Activated naive CD8-positive, alpha-beta T cell (primary cell): ENCODE measurements around the gene SHOC2.

Source experiments
- H3K27ac Mint-ChIP-seq: one replicate; pipeline ENCODE4 v1.8.0; 2021; ENCODE audit warnings: mixed read lengths
- H3K27me3 Mint-ChIP-seq: one replicate; pipeline ENCODE4 v1.8.0; 2021; ENCODE audit warnings: mixed read lengths
- H3K36me3 Mint-ChIP-seq: one replicate; pipeline ENCODE4 v1.8.0; 2021; ENCODE audit warnings: mixed read lengths
- H3K4me1 Mint-ChIP-seq: one replicate; pipeline ENCODE4 v1.8.0; 2021; ENCODE audit warnings: low read depth, mixed read lengths
- H3K4me3 Mint-ChIP-seq: one replicate; pipeline ENCODE4 v1.8.0; 2021; ENCODE audit warnings: mild to moderate bottlenecking, mixed read lengths
- H3K9me3 Mint-ChIP-seq: one replicate; pipeline ENCODE4 v1.8.0; 2021; ENCODE audit warnings: low read depth, mixed read lengths

Gene SHOC2

DNA sequence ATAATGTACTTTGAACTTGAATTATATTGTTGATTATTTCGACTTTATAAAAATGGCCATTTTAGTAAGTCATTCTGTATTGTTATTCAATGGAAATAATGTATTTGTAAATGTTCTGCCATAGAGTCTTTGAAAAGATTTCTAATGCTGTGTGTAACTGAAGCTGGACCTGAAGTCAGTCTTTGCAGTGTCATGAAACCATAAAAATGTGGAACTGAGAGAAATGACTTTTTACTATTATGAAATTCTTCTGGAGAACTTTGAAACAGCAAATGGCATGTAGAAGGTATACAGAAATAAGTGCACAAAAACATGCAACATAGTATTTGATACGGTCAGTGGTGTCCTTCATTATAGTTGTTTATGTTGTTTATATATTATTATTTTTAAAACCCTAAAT is 97.7 kb downstream of the SHOC2 start:
- Mint-ChIP-seq H3K36me3 (peaks cover 36% of the 10 kb centered on the region), H3K27ac (no peak overlapping the region), H3K27me3 (no peaks in the 10 kb centered on the region), H3K4me3 (no peak overlapping the region), H3K4me1 (peaks cover 2% of the 10 kb centered on the region), H3K9me3 (peaks cover 3% of the 10 kb centered on the region)

GRCh38 chr10:111018021-111018420 is 98.6 kb downstream of the SHOC2 start:
- Mint-ChIP-seq H3K27ac (no peak overlapping the region), H3K4me3 (no peak overlapping the region)

GRCh38 chr10:111023060-111023459 is 103.7 kb downstream of the SHOC2 start:
- no peaks in the 10 kb centered on the region for H3K4me1 Mint-ChIP-seq
- no peak overlapping the region for H3K27ac Mint-ChIP-seq
- no peak overlapping the region for H3K4me3 Mint-ChIP-seq
- H3K9me3 Mint-ChIP-seq = peaks cover 43% of the 10 kb centered on the region
- H3K36me3 Mint-ChIP-seq = peaks cover 47% of the 10 kb centered on the region
- no peaks in the 10 kb centered on the region for H3K27me3 Mint-ChIP-seq

More at GRCh38 chr10:111018021-111018420, 98.6 kb downstream of the SHOC2 start:
- peaks cover 2% of the 10 kb centered on the region for H3K4me1 Mint-ChIP-seq
- no peaks in the 10 kb centered on the region for H3K27me3 Mint-ChIP-seq
- peaks cover 41% of the 10 kb centered on the region for H3K36me3 Mint-ChIP-seq
- peaks cover 8% of the 10 kb centered on the region for H3K9me3 Mint-ChIP-seq

DNA sequence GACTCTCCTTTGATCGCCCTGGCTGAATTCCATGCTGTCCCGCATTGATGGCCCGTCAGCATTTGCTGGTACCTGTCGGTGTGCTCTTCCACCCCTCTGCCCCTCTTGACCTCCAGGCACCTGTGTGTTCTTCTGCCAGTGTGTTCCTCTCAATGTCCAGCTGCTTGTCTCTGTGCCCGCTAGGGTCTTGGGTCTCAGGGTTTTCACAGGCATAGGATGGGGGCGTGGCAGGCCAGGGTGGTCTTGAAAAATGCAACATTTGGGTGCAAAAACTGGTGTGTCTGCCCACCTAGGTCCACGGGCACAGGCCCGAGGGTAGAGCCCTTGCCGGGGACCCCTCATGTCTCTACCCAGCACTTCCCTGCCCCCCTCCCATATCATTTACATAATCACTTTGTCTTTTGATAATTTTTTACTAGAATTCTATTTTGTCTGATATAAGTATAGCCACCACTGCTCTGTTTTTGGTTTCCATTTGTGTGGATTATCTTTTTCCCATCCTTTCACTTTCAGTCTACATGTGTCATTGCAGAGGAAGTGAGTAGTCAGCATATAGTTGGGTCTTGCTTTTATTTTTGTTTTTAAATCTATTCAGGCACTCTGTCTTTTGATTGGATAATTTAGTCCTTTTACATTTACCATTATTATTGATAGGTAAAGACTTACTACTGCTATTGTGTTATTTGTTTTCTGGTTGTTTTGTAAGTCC is 110.8 kb downstream of the SHOC2 start:
- peaks cover 48% of the 10 kb centered on the region for H3K9me3 Mint-ChIP-seq
- H3K27ac Mint-ChIP-seq = no peak overlapping the region
- peaks cover 30% of the 10 kb centered on the region for H3K36me3 Mint-ChIP-seq
- H3K27me3 Mint-ChIP-seq = no peaks in the 10 kb centered on the region
- no peak overlapping the region for H3K4me3 Mint-ChIP-seq
- H3K4me1 Mint-ChIP-seq = peaks cover 5% of the 10 kb centered on the region

- H3K27me3 Mint-ChIP-seq = peaks cover 3% of the 10 kb centered on the region
- H3K27ac Mint-ChIP-seq = no peak overlapping the region
- peaks cover 21% of the 10 kb centered on the region for H3K36me3 Mint-ChIP-seq
- H3K4me1 Mint-ChIP-seq = peaks cover 5% of the 10 kb centered on the region
- H3K9me3 Mint-ChIP-seq = peaks cover 24% of the 10 kb centered on the region
- no peak overlapping the region for H3K4me3 Mint-ChIP-seq
Observed at GRCh38 chr10:111034598-111035310, 115.3 kb downstream of the SHOC2 start.

GRCh38 chr10:111035542-111035941 is 116.1 kb downstream of the SHOC2 start:
- no peak overlapping the region for H3K27ac Mint-ChIP-seq
- H3K4me1 Mint-ChIP-seq = no peaks in the 10 kb centered on the region
- H3K9me3 Mint-ChIP-seq = peaks cover 23% of the 10 kb centered on the region
- H3K27me3 Mint-ChIP-seq = peaks cover 4% of the 10 kb centered on the region
- H3K4me3 Mint-ChIP-seq = no peak overlapping the region
- peaks cover 23% of the 10 kb centered on the region for H3K36me3 Mint-ChIP-seq

- peaks cover 4% of the 10 kb centered on the region for H3K27me3 Mint-ChIP-seq
- no peak overlapping the region for H3K27ac Mint-ChIP-seq
- H3K9me3 Mint-ChIP-seq = peaks cover 32% of the 10 kb centered on the region
- no peak overlapping the region for H3K4me3 Mint-ChIP-seq
- no peaks in the 10 kb centered on the region for H3K4me1 Mint-ChIP-seq
- peaks cover 23% of the 10 kb centered on the region for H3K36me3 Mint-ChIP-seq
Observed at GRCh38 chr10:111037858-111038257, 118.5 kb downstream of the SHOC2 start.

GRCh38 chr10:111039522-111039921 is 120.1 kb downstream of the SHOC2 start:
- H3K27ac Mint-ChIP-seq = no peak overlapping the region
- H3K27me3 Mint-ChIP-seq = peaks cover 4% of the 10 kb centered on the region
- peaks cover 27% of the 10 kb centered on the region for H3K9me3 Mint-ChIP-seq
- no peaks in the 10 kb centered on the region for H3K4me1 Mint-ChIP-seq
- H3K4me3 Mint-ChIP-seq = no peak overlapping the region
- peaks cover 22% of the 10 kb centered on the region for H3K36me3 Mint-ChIP-seq

GRCh38 chr10:111057006-111057405 is 137.6 kb downstream of the SHOC2 start:
- no peak overlapping the region for H3K27ac Mint-ChIP-seq
- no peaks in the 10 kb centered on the region for H3K4me1 Mint-ChIP-seq
- peaks cover 14% of the 10 kb centered on the region for H3K27me3 Mint-ChIP-seq
- H3K36me3 Mint-ChIP-seq = peaks cover 8% of the 10 kb centered on the region
- peaks cover 19% of the 10 kb centered on the region for H3K9me3 Mint-ChIP-seq
- H3K4me3 Mint-ChIP-seq = no peak overlapping the region
